Jurkat, Clone E6-1 (cell line): ENCODE measurements around the gene FAM228A.

Experiments
- DNase-seq: peaks from one replicate; pipeline ENCODE4 v3.0.0-alpha.2; 2011; ENCODE audit warnings: low read depth, low spot score
- H3K4me3 ChIP-seq: 2 replicates; pipeline ENCODE4 v1.5.1; 2011; ENCODE audit warnings: mild to moderate bottlenecking, low read length, control low read depth, moderate library complexity

The FAM228A gene

GRCh38 chr2:24214880-24215279 lies 40.0 kb downstream of the FAM228A start:
- no peak overlapping the region for H3K4me3 ChIP-seq
- no peak for DNase-seq

GRCh38 chr2:24220554-24221291 lies 45.9 kb downstream of the FAM228A start:
- no peak for DNase-seq
- no peak overlapping the region for H3K4me3 ChIP-seq

- no peak for DNase-seq
- H3K4me3 ChIP-seq: no peak overlapping the region
Observed at GRCh38 chr2:24221343-24222050, 46.6 kb downstream of the FAM228A start.

- DNase-seq: no peak
- no peak overlapping the region for H3K4me3 ChIP-seq
Observed at GRCh38 chr2:24222946-24223345, 48.1 kb downstream of the FAM228A start.

- no peak for DNase-seq
- no peak overlapping the region for H3K4me3 ChIP-seq
Observed at GRCh38 chr2:24225499-24226242, 50.8 kb downstream of the FAM228A start.

GRCh38 chr2:24228470-24228869 lies 53.6 kb downstream of the FAM228A start:
- peak; percentile 4 for DNase-seq
- no peak overlapping the region for H3K4me3 ChIP-seq

- no peak for DNase-seq
- H3K4me3 ChIP-seq: no peak overlapping the region
Observed at GRCh38 chr2:24231461-24231881, 56.6 kb downstream of the FAM228A start.

GRCh38 chr2:24233321-24233720 lies 58.5 kb downstream of the FAM228A start:
- H3K4me3 ChIP-seq: no peak overlapping the region
- no peak for DNase-seq

- no peak for DNase-seq
Observed at GRCh38 chr2:24237313-24237712, 62.5 kb downstream of the FAM228A start.

GRCh38 chr2:24238158-24238557 lies 63.3 kb downstream of the FAM228A start:
- DNase-seq: no peak
- H3K4me3 ChIP-seq: no peak overlapping the region

More at GRCh38 chr2:24237313-24237712, 62.5 kb downstream of the FAM228A start:
- no peak overlapping the region for H3K4me3 ChIP-seq

GRCh38 chr2:24239553-24239952 lies 64.7 kb downstream of the FAM228A start:
- H3K4me3 ChIP-seq: no peak overlapping the region
- no peak for DNase-seq
